HepG2 (cell line): ENCODE measurements around the gene MTF2. TPM values are rescaled to one million over a fixed set of nuclear protein-coding genes. Genes with fewer than 3 reads are reported as not detected.
A peak's percentile ranks its signal among the peaks of the same experiment; 100 is the strongest.

Experiments used
- ATAC-seq: fragments of 200-7000 bp; cut with Tn5 transposase; 3 replicates; pipeline ENCODE4 v1.9.1; 2020; ENCODE audit warnings: mild to moderate bottlenecking, moderate library complexity
- BruUV-seq: library from RNA; stranded (reverse); fragments of 400-500 nt; replicated peaks from 2 replicates; lab custom pipeline; 2021; lab: Mats Ljungman, UMichigan
- CTCF ChIA-PET: fragments of 300-600 bp; formaldehyde crosslinking; extraction: SDS; loops from one replicate; lab custom pipeline; 2021; ENCODE audit warnings: low total read pairs, inconsistent platforms, low intra/inter-chr PET ratio; lab: Yijun Ruan, JAX
- POLR2A ChIA-PET: fragments of 350-600 bp; sonication (Branson Sonifier 250); formaldehyde crosslinking; loops from one replicate; lab custom pipeline; 2020; ENCODE audit warnings: antibody characterized with exemption, inconsistent platforms; lab: Yijun Ruan, JAX
- DNase-seq: peaks from one replicate; pipeline ENCODE4 v3.0.0-alpha.2; 2015; ENCODE audit warnings: low spot score
- FAIRE-seq: peaks from 3 replicates; lab custom pipeline; 2011; peaks lifted over from hg19 to GRCh38; lab: Jason Lieb, UNC
- H2AFZ ChIP-seq: one replicate; pipeline ENCODE4 v1.6.1; 2011; ENCODE audit warnings: low read length, inconsistent platforms
- H3K27ac ChIP-seq: fragments of 300-600 bp; 3 replicates; pipeline ENCODE4 v1.8.0; 2011; ENCODE audit warnings: mixed run types, mild to moderate bottlenecking, mixed read lengths, low read length, inconsistent platforms; ENCODE audit not compliant: insufficient read depth; ENCODE audit errors: extremely low read length
- H3K27me3 ChIP-seq, 2 experiments: fragments of 200-600 bp in 1 of 2; 2 replicates in 1 of 2; 3 replicates in 1 of 2; pipeline versions ENCODE4 v1.6.0 to v1.8.0; 2011; ENCODE audit warnings: low read length in 2 of 2, mild to moderate bottlenecking in 2 of 2, moderate library complexity in 2 of 2, inconsistent platforms in 1 of 2; ENCODE audit not compliant: insufficient read depth in 2 of 2, control insufficient read depth in 1 of 2
- H3K36me3 ChIP-seq, 2 experiments: fragments of 200-600 bp in 1 of 2; replicated peaks in 1 of 2; 2 replicates in 1 of 2; 3 replicates in 1 of 2; pipeline versions ENCODE4 v1.5.1 to v1.8.0; 2011; ENCODE audit warnings: low read length in 2 of 2, inconsistent platforms in 1 of 2; ENCODE audit not compliant: insufficient read depth in 2 of 2, control insufficient read depth in 1 of 2
- H3K4me1 ChIP-seq: 2 replicates; pipeline ENCODE4 v1.5.1; 2012; ENCODE audit warnings: low read length, inconsistent platforms; ENCODE audit not compliant: insufficient read depth
- H3K4me2 ChIP-seq: 2 replicates; pipeline ENCODE4 v1.6.0; 2011; ENCODE audit warnings: low read depth, low read length, inconsistent platforms
- H3K4me3 ChIP-seq, 3 experiments: fragments of 200-600 bp in 1 of 3; sonication (generic), shearing (Covaris generic) in 1 of 3; replicated peaks in 1 of 3; 2 replicates each; pipeline ENCODE4 v1.5.1; 2011 to 2016; ENCODE audit warnings: low read length in 3 of 3, inconsistent platforms in 2 of 3, low read depth in 2 of 3, mild to moderate bottlenecking in 2 of 3, control low read depth in 1 of 3, mixed read lengths in 1 of 3; ENCODE audit not compliant: insufficient read depth in 1 of 3
- H3K79me2 ChIP-seq: one replicate; pipeline ENCODE4 v1.6.1; 2011; ENCODE audit warnings: low read length, inconsistent platforms; ENCODE audit not compliant: insufficient read depth
- H3K9ac ChIP-seq: 2 replicates; pipeline ENCODE4 v1.6.0; 2011; ENCODE audit warnings: mild to moderate bottlenecking, low read depth, low read length, inconsistent platforms; ENCODE audit not compliant: insufficient read depth
- H3K9me3 ChIP-seq: 2 replicates; pipeline ENCODE4 v1.5.1; 2012; ENCODE audit warnings: mild to moderate bottlenecking, low read length
- H4K20me1 ChIP-seq: 2 replicates; pipeline ENCODE4 v1.6.0; 2011; ENCODE audit warnings: inconsistent platforms, mild to moderate bottlenecking, low read length, moderate library complexity; ENCODE audit not compliant: insufficient read depth
- DNMT1 ChIP-seq: sonication (generic); formaldehyde crosslinking; IDR thresholded peaks from 2 replicates; pipeline ENCODE4 v1.5.1; 2020; ENCODE audit warnings: mild to moderate bottlenecking, missing genetic modification reagents
- HMG20A ChIP-seq: IDR thresholded peaks from 2 replicates; pipeline ENCODE4 v1.6.1; 2016; ENCODE audit warnings: borderline replicate concordance
- IKZF4 ChIP-seq: sonication (generic); formaldehyde crosslinking; IDR thresholded peaks from 2 replicates; pipeline ENCODE4 v1.5.1; 2020; ENCODE audit warnings: borderline replicate concordance, mild to moderate bottlenecking, low read depth, missing genetic modification reagents; ENCODE audit errors: not compliant biosample characterization
- IRX3 ChIP-seq: sonication (generic); formaldehyde crosslinking; IDR thresholded peaks from 2 replicates; pipeline ENCODE4 v1.8.1; 2023; ENCODE audit warnings: mild to moderate bottlenecking, low read depth, missing genetic modification reagents, borderline replicate concordance
- JDP2 ChIP-seq: sonication (generic); formaldehyde crosslinking; IDR thresholded peaks from 2 replicates; pipeline ENCODE4 v1.8.1; 2022; ENCODE audit warnings: missing genetic modification reagents, borderline replicate concordance
- MBNL3 ChIP-seq: fragments of 250-450 bp; sonication (Bioruptor Pico); conservative IDR thresholded peaks from 2 replicates; pipeline ENCODE4 v1.8.0; 2022; ENCODE audit warnings: mild to moderate bottlenecking, inconsistent platforms
- NCOA2 ChIP-seq: sonication (generic); formaldehyde crosslinking; IDR thresholded peaks from 2 replicates; pipeline ENCODE4 v1.8.0; 2022; ENCODE audit warnings: inconsistent platforms
- POGK ChIP-seq: sonication (generic); formaldehyde crosslinking; conservative IDR thresholded peaks from 2 replicates; pipeline ENCODE4 v1.8.0; 2022; ENCODE audit warnings: mild to moderate bottlenecking, moderate library complexity, missing genetic modification reagents
- ZC3H4 ChIP-seq: sonication (generic); formaldehyde crosslinking; IDR thresholded peaks from 2 replicates; pipeline ENCODE4 v1.4.0; 2020; ENCODE audit warnings: missing genetic modification reagents, borderline replicate concordance
- ZFAT ChIP-seq: sonication (generic); formaldehyde crosslinking; conservative IDR thresholded peaks from 2 replicates; pipeline ENCODE4 v1.8.1; 2023; ENCODE audit warnings: missing genetic modification reagents, inconsistent platforms
- ZNF292 ChIP-seq: sonication (generic); formaldehyde crosslinking; IDR thresholded peaks from 2 replicates; pipeline ENCODE4 v1.8.1; 2022; ENCODE audit warnings: mild to moderate bottlenecking, low read depth, missing genetic modification reagents, borderline replicate concordance
- ZNF343 ChIP-seq: sonication (generic); formaldehyde crosslinking; IDR thresholded peaks from 2 replicates; pipeline ENCODE4 v1.4.0; 2020; ENCODE audit warnings: mild to moderate bottlenecking, missing genetic modification reagents
- ZNF530 ChIP-seq: sonication (generic); formaldehyde crosslinking; IDR thresholded peaks from 2 replicates; pipeline ENCODE4 v1.5.0; 2020; ENCODE audit warnings: low read depth, mild to moderate bottlenecking, missing genetic modification reagents
- ZNF672 ChIP-seq: sonication (generic); formaldehyde crosslinking; IDR thresholded peaks from 2 replicates; pipeline ENCODE4 v1.8.1; 2022; ENCODE audit warnings: missing genetic modification reagents
- ZNF770 ChIP-seq: sonication (generic); formaldehyde crosslinking; IDR thresholded peaks from 2 replicates; pipeline ENCODE4 v1.5.0; 2020; ENCODE audit warnings: mild to moderate bottlenecking, missing genetic modification reagents
- WGBS: methylation state at CpG from one replicate; pipeline ENCODE4 v1.1.6; 2017; ENCODE audit warnings: low lambda C conversion rate; 5-methylcytosine and 5-hydroxymethylcytosine counted together
- in situ Hi-C: cut with HindIII; loops from 2 replicates; pipeline ENCODE4 v1.10.0; 2017; ENCODE audit warnings: low pct_unique_long_range_greater_than_20kb; ENCODE audit not compliant: extremely low pct_ligation_motif_present
- intact Hi-C: fragments of 100-400 bp; cut with micrococcal nuclease; formaldehyde crosslinking; loops from one replicate; pipeline ENCODE4 v1.10.0; 2022; ENCODE audit not compliant: unreplicated experiment
- polyA plus RNA-seq, 8 experiments: library from polyadenylated mRNA; depleted of rRNA in 3 of 8; stranded (reverse) in 7 of 8; unstranded in 1 of 8; fragments of >200 nt; fragmentation: Illumina TruSeq in 4 of 8; extraction: Trizol in 4 of 8; gene quantifications; 2 replicates each; pipeline versions ENCODE4 v1.2.1 to v1.2.3, GENCODE V29; 2011 to 2016; ENCODE audit warnings: low read depth in 4 of 8, missing spikeins in 1 of 8, mixed read lengths in 1 of 8; ENCODE audit not compliant: insufficient read depth in 1 of 8
- total RNA-seq, 5 experiments: library from RNA; depleted of rRNA; stranded (reverse); fragments of >200 nt; fragmentation: Illumina TruSeq; extraction: Trizol; gene quantifications; 2 replicates each; pipeline ENCODE4 v1.2.3, GENCODE V29; 2016; ENCODE audit warnings: low read depth in 1 of 5

MTF2 gene
- total and polyA plus RNA-seq, 2 of the 13 experiments (the other 11 are each of a cell fraction or from before 2014, with no cell fraction given): 48.7 to 53.9 TPM

DNA sequence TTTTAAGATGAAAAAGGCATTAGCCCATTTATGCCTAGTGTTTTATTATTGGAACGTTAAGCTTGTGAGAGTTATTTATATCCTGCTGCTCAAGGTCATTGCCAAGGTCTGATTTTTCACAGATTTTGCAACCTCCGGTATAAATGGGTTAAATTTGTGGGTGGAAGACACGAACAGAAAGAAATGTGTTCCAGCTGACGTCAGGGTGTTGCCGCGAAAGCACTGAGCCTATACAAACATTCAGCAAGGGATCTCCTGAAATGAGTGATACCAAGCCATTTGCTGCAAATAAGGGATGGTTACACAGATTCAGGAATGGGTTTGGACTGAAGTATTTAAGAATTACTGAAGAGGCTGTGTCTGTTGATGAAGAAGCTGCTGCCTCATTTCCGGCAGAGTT, 68.9 kb downstream of the MTF2 start:
- 80% methylated on average over 7 of the region's 7 CpGs for WGBS
- no peaks in the 10 kb centered on the region for H3K79me2 ChIP-seq
- ATAC-seq: peak; percentile 19; the same call in 2 of the 3 replicates
- in situ Hi-C loops (no loop called here), intact Hi-C loops (no loop called here)
- FAIRE-seq: no peak
- DNase-seq: no peak
- H3K9me3 ChIP-seq: no peaks in the 10 kb centered on the region
- POLR2A ChIA-PET: no interaction called here
- H3K27ac ChIP-seq: no peak overlapping the region
- H3K27me3 ChIP-seq: no peaks in the 10 kb centered on the region
- no peak overlapping the region for H2AFZ ChIP-seq
- TSS peak; percentile 18 for BruUV-seq
- no peaks in the 10 kb centered on the region for H3K4me1 ChIP-seq
- H3K4me3 ChIP-seq: no peak overlapping the region
- no peak overlapping the region for H3K4me2 ChIP-seq
- no peak for TF ChIP-seq ZNF672 (CRISPR knock-in tag)
- TF ChIP-seq ZFAT (CRISPR knock-in tag): no peak
- TF ChIP-seq ZNF292: no peak
- TF ChIP-seq ZNF343 (CRISPR knock-in tag): no peak
- TF ChIP-seq ZNF530 (CRISPR knock-in tag): no peak
- no peak for TF ChIP-seq ZC3H4
- no peak for TF ChIP-seq MBNL3 (CRISPR knock-in tag)
- TF ChIP-seq JDP2 (CRISPR knock-in tag): no peak
- no peak for TF ChIP-seq NCOA2 (CRISPR knock-in tag)
- H3K9ac ChIP-seq: no peak overlapping the region
- H4K20me1 ChIP-seq: no peaks in the 10 kb centered on the region
- peaks cover 4 to 6% of the 10 kb centered on the region in 2 experiments; a peak in 2 of 5 replicates for H3K36me3 ChIP-seq
- CTCF ChIA-PET: no interaction called here

DNA sequence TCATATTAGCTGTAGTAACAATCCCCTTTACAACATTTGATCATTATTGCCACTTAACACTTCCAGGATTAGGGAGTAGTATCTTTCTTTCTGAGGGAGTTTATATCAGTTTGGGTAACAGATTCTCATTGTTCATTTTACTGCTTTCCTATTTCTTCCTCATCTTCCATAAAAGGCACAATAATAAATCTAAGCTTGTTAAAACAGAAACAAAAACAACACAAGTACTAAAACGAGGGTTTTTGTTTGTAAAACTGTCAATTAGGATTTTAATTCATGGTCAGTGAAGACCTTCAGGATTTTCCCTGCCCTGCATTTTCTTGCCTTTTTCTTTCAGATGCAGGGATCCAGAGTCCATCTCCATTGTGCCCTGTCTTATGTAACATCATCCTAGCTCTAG, 71.6 kb downstream of the MTF2 start:
- Histone ChIP-seq H3K9me3 (no peaks in the 10 kb centered on the region), H2AFZ (no peak overlapping the region), H3K27ac (no peak overlapping the region), H3K4me1 (no peaks in the 10 kb centered on the region), H3K4me3 (no peak overlapping the region), H3K27me3 (no peaks in the 10 kb centered on the region), H3K36me3 (peaks cover 8 to 24% of the 10 kb centered on the region in 2 experiments; a peak in 3 of 5 replicates), H3K79me2 (no peaks in the 10 kb centered on the region), H3K4me2 (no peak overlapping the region), H3K9ac (no peak overlapping the region), H4K20me1 (no peaks in the 10 kb centered on the region)
- WGBS: 73% methylated on average over 1 of the region's 1 CpG
- in situ Hi-C loops (no loop called here), intact Hi-C loops (no loop called here)
- ChIA-PET CTCF (no interaction called here), POLR2A (no interaction called here)
- BruUV-seq: no TSS peak
- no peak for ATAC-seq
- no peak for DNase-seq
- no peak for FAIRE-seq
- no peak for TF ChIP-seq POGK (CRISPR knock-in tag)
- TF ChIP-seq IRX3 (CRISPR knock-in tag): no peak
- TF ChIP-seq DNMT1 (CRISPR knock-in tag): no peak
- TF ChIP-seq IKZF4 (CRISPR knock-in tag): no peak
- no peak for TF ChIP-seq ZNF770
- TF ChIP-seq HMG20A (CRISPR knock-in tag): no peak
